Measurements from ENCODE around the gene PPP2R5B.

- TF ChIP-seq REST (IDR thresholded peaks at IDR 0.05; ENCODE audit: insufficient read depth in 1 of 2, low read depth in 2 of 2, low read length in 1 of 2) (no peak), SIN3A (IDR thresholded peaks at IDR 0.05; ENCODE audit: borderline replicate concordance, insufficient read depth, low read depth, low read length) (no peak), CTCF (IDR thresholded peaks at IDR 0.05) (no peak), POLR2AphosphoS5 (IDR thresholded peaks at IDR 0.05; ENCODE audit: low read depth, low read length) (no peak), TCF7L2 (IDR thresholded peaks at IDR 0.05; ENCODE audit: low read depth, low read length) (no peak)
Measured at GRCh38 chr11:64930340-64930739, 5.9 kb downstream of the PPP2R5B start.

Measured in Panc1 (cell line).